ENCODE results near the gene TNXB.
"Not testable (repeated sequence)": the region's sequence is repeated elsewhere in the genome, so short reads cannot be mapped to it uniquely, and the experiment has no call there.

TNXB gene

GRCh38 chr6:32084780-32085179 is 24.4 kb downstream of the TNXB start:
- no peak for DNase-seq

GRCh38 chr6:32083812-32084768 is 25.0 kb downstream of the TNXB start:
- DNase-seq: no peak

GRCh38 chr6:32082935-32083334 is 26.2 kb downstream of the TNXB start:
- DNase-seq: no peak

GRCh38 chr6:32082478-32082877 is 26.7 kb downstream of the TNXB start:
- no peak for DNase-seq

GRCh38 chr6:32081168-32081990 is 27.8 kb downstream of the TNXB start:
- no peak for DNase-seq

- DNase-seq: no peak
These were observed 29.4 kb downstream of the TNXB start for GRCh38 chr6:32079566-32080290.

GRCh38 chr6:32076321-32076809 is 32.8 kb downstream of the TNXB start:
- DNase-seq: no peak

- no peak for DNase-seq
These were observed 33.4 kb downstream of the TNXB start for GRCh38 chr6:32075781-32076180.

GRCh38 chr6:32074996-32075532 is 34.1 kb downstream of the TNXB start:
- DNase-seq: no peak

GRCh38 chr6:32073613-32074012 is 35.5 kb downstream of the TNXB start:
- no peak for DNase-seq

- no peak for DNase-seq
These were observed 36.0 kb downstream of the TNXB start for GRCh38 chr6:32073101-32073500.

- DNase-seq: no peak
These were observed 38.2 kb downstream of the TNXB start for GRCh38 chr6:32070814-32071543.

GRCh38 chr6:32069878-32070515 is 39.1 kb downstream of the TNXB start:
- no peak for DNase-seq

- no peak for DNase-seq
These were observed 39.7 kb downstream of the TNXB start for GRCh38 chr6:32069460-32069859.

- DNase-seq: no peak
These were observed 40.3 kb downstream of the TNXB start for GRCh38 chr6:32068867-32069266.

- not testable (repeated sequence) for DNase-seq
These were observed 40.8 kb downstream of the TNXB start for GRCh38 chr6:32068315-32068714.

GRCh38 chr6:32067521-32067920 is 41.6 kb downstream of the TNXB start:
- not testable (repeated sequence) for DNase-seq

- DNase-seq: no peak
These were observed 44.4 kb downstream of the TNXB start for GRCh38 chr6:32064706-32065105.

GRCh38 chr6:32060966-32061655 is 48.0 kb downstream of the TNXB start:
- DNase-seq: no peak

GRCh38 chr6:32058511-32058963 is 50.6 kb downstream of the TNXB start:
- DNase-seq: no peak

GRCh38 chr6:32057966-32058365 is 51.2 kb downstream of the TNXB start:
- no peak for DNase-seq

All from NCI-H1105 treated with DMSO at 0.1 percent for 48 hours (cell line).